ENCODE data around the gene CREB3L2.
A peak's percentile ranks its signal among the peaks of the same experiment; 100 is the strongest.

The CREB3L2 gene

DNA sequence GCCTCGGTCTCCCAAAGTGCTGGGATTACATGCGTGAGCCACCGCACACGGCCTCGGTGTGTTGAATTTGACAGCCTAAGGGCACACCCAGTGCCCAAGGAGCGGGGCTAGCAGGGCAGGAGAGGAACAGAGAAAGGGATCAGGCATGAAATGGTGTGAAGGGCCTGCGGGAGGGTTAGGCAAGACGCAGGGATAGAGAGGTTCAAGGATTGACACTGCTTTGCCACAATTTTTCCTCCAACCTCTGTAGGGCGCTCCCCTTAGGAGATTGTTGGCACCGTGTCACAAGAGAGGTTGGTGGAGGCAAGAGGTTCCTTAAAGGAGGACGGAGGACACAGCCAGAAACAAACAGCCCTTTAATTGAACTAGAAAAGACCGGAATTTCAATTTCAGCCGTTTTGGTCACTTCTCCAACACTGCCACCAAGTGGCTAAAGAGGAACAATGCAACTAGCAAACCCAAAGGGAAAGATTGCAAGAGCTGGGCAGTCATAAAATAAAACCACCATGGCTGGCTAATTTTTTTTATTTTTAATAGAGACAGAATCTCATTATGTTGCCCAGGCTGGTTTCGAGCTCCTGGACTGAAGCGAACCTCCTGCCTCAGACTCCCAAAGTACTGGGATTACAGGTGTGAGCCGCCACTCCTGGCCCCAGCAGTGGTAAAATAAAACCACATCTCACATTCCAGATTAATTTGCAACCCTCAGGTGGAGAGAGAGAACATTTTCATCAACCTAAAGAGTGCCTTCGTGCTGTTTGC, 6.9 kb upstream of the CREB3L2 start:
- Histone ChIP-seq H2AFZ (ENCODE audit: low read depth, low read length, severe bottlenecking) (no peak overlapping the region), H3K9me3 (ENCODE audit: insufficient read depth, low read length) (no peaks in the 10 kb centered on the region), H4K20me1 (ENCODE audit: low read depth, low read length) (no peaks in the 10 kb centered on the region), H3K9me2 (replicated peaks; ENCODE audit: insufficient read depth, low read length) (no peaks in the 10 kb centered on the region), H3K36me3 (ENCODE audit: low read length) (no peaks in the 10 kb centered on the region), H3K4me2 (ENCODE audit: low read depth, low read length, poor library complexity, severe bottlenecking) (no peak overlapping the region), H3F3A (ENCODE audit: insufficient read depth) (no peaks in the 10 kb centered on the region), H3K9ac (ENCODE audit: low read length) (no peak overlapping the region), H3K4me3 (ENCODE audit: insufficient read depth, low read length, poor library complexity, severe bottlenecking) (no peak overlapping the region), H3K27me3 (ENCODE audit: low read length) (no peaks in the 10 kb centered on the region), H3K27ac (ENCODE audit: low read depth, low read length) (no peak overlapping the region), H3K79me2 (ENCODE audit: insufficient read depth, low read length) (no peaks in the 10 kb centered on the region)
- TF ChIP-seq CTCF (IDR thresholded peaks at IDR 0.05; ENCODE audit: insufficient read depth, low read length, poor library complexity, severe bottlenecking): peak; percentile 69
- TF ChIP-seq EZH2phosphoT487 (conservative IDR thresholded peaks at IDR 0.05; ENCODE audit: low read length): no peak

DNA sequence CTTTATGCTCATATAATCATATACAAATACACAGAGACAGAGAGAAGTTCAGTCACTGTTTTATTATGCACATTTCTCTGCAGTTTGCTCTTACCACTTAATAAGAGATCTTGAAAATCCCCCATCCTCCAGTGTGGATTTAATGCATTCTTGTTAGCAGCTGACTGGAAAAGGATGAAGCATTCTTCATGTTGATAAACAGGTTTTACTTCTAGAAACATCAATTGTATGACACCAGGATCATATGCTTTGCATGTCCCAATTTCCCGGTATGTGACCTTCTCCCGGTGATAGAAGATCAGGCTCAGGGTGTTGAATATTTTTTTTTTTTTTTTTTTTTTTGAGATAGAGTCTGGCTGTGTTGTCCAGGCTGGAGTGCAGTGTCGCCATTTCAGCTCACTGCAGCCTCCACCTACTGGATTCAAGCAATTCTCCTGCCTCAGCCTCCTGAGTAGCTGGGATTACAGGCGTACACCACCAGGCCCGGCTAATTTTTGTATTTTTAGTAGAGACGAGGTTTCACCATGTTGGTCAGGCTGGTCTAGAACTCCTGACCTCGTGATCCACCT, 6.2 kb upstream of the CREB3L2 start:
- no peaks in the 10 kb centered on the region for H4K20me1 ChIP-seq (ENCODE audit: low read depth, low read length)
- H3K9ac ChIP-seq (ENCODE audit: low read length): no peak overlapping the region
- no peaks in the 10 kb centered on the region for H3K9me2 ChIP-seq (replicated peaks; ENCODE audit: insufficient read depth, low read length)
- no peak for TF ChIP-seq CTCF (IDR thresholded peaks at IDR 0.05; ENCODE audit: insufficient read depth, low read length, poor library complexity, severe bottlenecking)
- TF ChIP-seq EZH2phosphoT487 (conservative IDR thresholded peaks at IDR 0.05; ENCODE audit: low read length): no peak
- H3K4me3 ChIP-seq (ENCODE audit: insufficient read depth, low read length, poor library complexity, severe bottlenecking): no peak overlapping the region
- H3F3A ChIP-seq (ENCODE audit: insufficient read depth): no peaks in the 10 kb centered on the region
- H3K27me3 ChIP-seq (ENCODE audit: low read length): no peaks in the 10 kb centered on the region
- no peaks in the 10 kb centered on the region for H3K36me3 ChIP-seq (ENCODE audit: low read length)
- no peak overlapping the region for H3K27ac ChIP-seq (ENCODE audit: low read depth, low read length)
- no peaks in the 10 kb centered on the region for H3K9me3 ChIP-seq (ENCODE audit: insufficient read depth, low read length)
- no peaks in the 10 kb centered on the region for H3K79me2 ChIP-seq (ENCODE audit: insufficient read depth, low read length)
- H3K4me2 ChIP-seq (ENCODE audit: low read depth, low read length, poor library complexity, severe bottlenecking): no peak overlapping the region
- H2AFZ ChIP-seq (ENCODE audit: low read depth, low read length, severe bottlenecking): no peak overlapping the region

- H2AFZ ChIP-seq (ENCODE audit: low read depth, low read length, severe bottlenecking): no peak overlapping the region
- H3K4me3 ChIP-seq (ENCODE audit: insufficient read depth, low read length, poor library complexity, severe bottlenecking): no peak overlapping the region
- no peaks in the 10 kb centered on the region for H3K27me3 ChIP-seq (ENCODE audit: low read length)
- no peaks in the 10 kb centered on the region for H3F3A ChIP-seq (ENCODE audit: insufficient read depth)
- H4K20me1 ChIP-seq (ENCODE audit: low read depth, low read length): no peaks in the 10 kb centered on the region
- no peaks in the 10 kb centered on the region for H3K79me2 ChIP-seq (ENCODE audit: insufficient read depth, low read length)
- H3K4me2 ChIP-seq (ENCODE audit: low read depth, low read length, poor library complexity, severe bottlenecking): no peak overlapping the region
- TF ChIP-seq CTCF (IDR thresholded peaks at IDR 0.05; ENCODE audit: insufficient read depth, low read length, poor library complexity, severe bottlenecking): no peak
- no peaks in the 10 kb centered on the region for H3K9me2 ChIP-seq (replicated peaks; ENCODE audit: insufficient read depth, low read length)
- H3K9me3 ChIP-seq (ENCODE audit: insufficient read depth, low read length): no peaks in the 10 kb centered on the region
- no peak overlapping the region for H3K27ac ChIP-seq (ENCODE audit: low read depth, low read length)
- no peaks in the 10 kb centered on the region for H3K36me3 ChIP-seq (ENCODE audit: low read length)
- no peak overlapping the region for H3K9ac ChIP-seq (ENCODE audit: low read length)
Measured at GRCh38 chr7:138006106-138006505, 4.2 kb upstream of the CREB3L2 start.

Measured in SU-DHL-6 (cell line).